ENCODE measurements around the gene MLIP.

- TF ChIP-seq EZH2 (IDR thresholded peaks at IDR 0.05; ENCODE audit: insufficient read depth, poor library complexity, severe bottlenecking) = no peak
- no peak for TF ChIP-seq EZH2phosphoT487 (IDR thresholded peaks at IDR 0.05; ENCODE audit: insufficient read depth, low read depth)
Measured at GRCh38 chr6:54193560-54193959, 82.3 kb downstream of the MLIP start.
